Ovary (tissue), 9 donors: Measurements from ENCODE around the gene ARHGEF12. TPM values are rescaled to one million over a fixed set of nuclear protein-coding genes. Genes with fewer than 3 reads are reported as not detected.

Experiments used
- DNase-seq, 5 donors: peaks; one replicate each; pipeline ENCODE4 v3.0.0-alpha.2; 2019 to 2020
- H3K27ac ChIP-seq, 2 donors: fragments of 200-600 bp; one replicate each; pipeline versions ENCODE4 v1.5.1 to v1.8.0; 2019 to 2022
- H3K27me3 ChIP-seq: fragments of 200-600 bp; one replicate; pipeline ENCODE4 v1.8.0; 2022
- H3K36me3 ChIP-seq: fragments of 200-600 bp; sonication (generic); one replicate; pipeline ENCODE4 v1.5.1; 2019
- H3K4me1 ChIP-seq: one replicate; pipeline ENCODE4 v1.8.1; 2013; ENCODE audit warnings: mild to moderate bottlenecking, moderate library complexity; ENCODE audit not compliant: insufficient read depth
- H3K4me3 ChIP-seq: fragments of 200-600 bp; sonication (generic); one replicate; pipeline ENCODE4 v1.5.1; 2017
- H3K9me3 ChIP-seq, 2 donors: fragments of 200-600 bp in 1 of 2; sonication (generic) in 1 of 2; one replicate each; pipeline versions ENCODE4 v1.5.1 to v1.8.1; 2013 to 2019; ENCODE audit warnings: mild to moderate bottlenecking in 1 of 2, moderate library complexity in 1 of 2
- EP300 ChIP-seq: sonication (generic); formaldehyde crosslinking; IDR thresholded peaks from one replicate; pipeline ENCODE4 v1.6.1; 2017; ENCODE audit warnings: antibody characterized with exemption
- POLR2A ChIP-seq: fragments of 450-650 bp; IDR thresholded peaks from one replicate; pipeline ENCODE4 v1.6.1; 2017; ENCODE audit warnings: antibody characterized with exemption, mild to moderate bottlenecking, moderate library complexity
- WGBS, 3 donors: extraction: QIAGEN DNeasy Blood & Tissue Kit in 1 of 3; methylation state at CpG; one replicate each; pipeline versions ENCODE4 v1.1.5 to v1.1.7; 2013 to 2017; 5-methylcytosine and 5-hydroxymethylcytosine counted together
- intact Hi-C, 4 donors: fragments of 100-400 bp; cut with DNase I; formaldehyde crosslinking; loops; one replicate each; pipeline versions ENCODE4 v1.11.0 to v1.15.1; 2022 to 2023
- polyA plus RNA-seq, 2 donors: library from polyadenylated mRNA; stranded (reverse); fragments of 200-250 nt in 1 of 2; fragments of 350-450 nt in 1 of 2; fragmentation: Illumina TruSeq in 1 of 2; extraction: RNeasy Lipid Tissue Mini Kit (QIAGEN cat#74804) in 1 of 2; gene quantifications; one replicate each; pipeline ENCODE4 v1.2.3, GENCODE V29; 2013 to 2014
- total RNA-seq, 7 donors: library from RNA; depleted of rRNA in 2 of 7; stranded (reverse); fragments of >200 nt in 2 of 7; fragmentation: NEBNext Ultra II Directional in 3 of 7; extraction: Animal tissue kit (Norgen Biotek cat#: 25700) in 3 of 7; gene quantifications; one replicate each; pipeline versions ENCODE4 v1.1.0 to v1.2.4, GENCODE V29; 2016 to 2023
- TF ChIP-seq, protein P1 (sequence below), 3 donors: fragments of 450-650 bp in 2 of 3; fragments of 200-600 bp in 1 of 3; IDR thresholded peaks; one replicate each; pipeline versions ENCODE4 v1.5.1 to v1.8.0; 2016 to 2022; ENCODE audit warnings: antibody characterized with exemption in 3 of 3, mild to moderate bottlenecking in 1 of 3
- donor health status: DM: no; HTN: no; CAD: no; lungs with moderate emphysema.
- donor health status: DM: no; HTN: no; CAD: no.
- donor health status: Bipolar disorder and iron deficiency.
- donor health status: DM: yes; HTN: yes; CAD: no.
- donor health status: DM: no; HTN: no; CAD: no.
- donor health status: DM: yes; HTN: yes; CAD: no.

The ARHGEF12 gene
- total and polyA plus RNA-seq, 9 donors: 22.1 to 92.9 (median 69.3) TPM

DNA sequence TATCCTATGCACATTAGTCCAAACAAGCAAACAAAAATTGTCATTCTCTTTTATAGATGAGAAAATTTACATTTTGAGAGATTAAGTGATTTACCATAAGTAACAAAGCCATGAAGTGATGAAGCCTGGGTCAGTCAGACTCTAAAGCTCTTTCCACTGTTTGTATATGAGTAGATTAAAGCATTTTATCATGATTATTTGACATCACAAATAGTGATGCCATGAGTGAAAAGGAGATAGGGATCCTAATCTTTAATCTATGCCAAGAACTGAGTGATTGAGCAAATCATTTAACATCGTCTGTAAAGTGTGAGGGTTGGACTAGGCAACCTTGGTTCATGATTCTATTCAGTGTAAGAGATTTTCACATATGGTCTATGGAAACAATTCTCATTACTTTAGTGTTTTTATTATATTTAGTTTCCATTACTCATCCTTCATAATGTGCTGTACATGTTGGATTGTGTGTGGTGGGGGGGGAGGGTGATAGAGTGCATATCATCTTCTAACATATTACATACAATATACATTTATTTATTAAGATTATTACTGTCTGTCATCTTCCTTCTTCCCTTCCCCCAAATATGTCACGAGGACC lies 50.7 kb downstream of the ARHGEF12 start:
- intact Hi-C loops: no loop called here

DNA sequence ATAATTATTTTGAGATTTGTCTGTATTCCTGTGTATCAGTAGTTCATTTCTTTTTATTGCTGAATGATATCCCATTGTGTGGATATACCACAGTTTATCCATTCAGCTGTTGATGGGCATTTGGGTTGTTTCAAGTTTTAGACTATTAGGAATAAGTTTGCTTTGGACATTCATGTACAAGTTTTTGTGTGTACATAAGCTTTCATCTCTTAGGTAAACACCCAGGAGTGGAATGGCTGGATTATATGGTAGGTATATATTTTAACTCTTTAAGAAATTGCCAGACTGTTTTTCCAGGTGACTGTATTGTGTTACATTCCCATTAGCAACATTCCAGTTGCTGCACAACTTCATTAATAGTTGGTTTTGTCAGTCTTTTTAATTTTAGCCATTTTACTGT lies 52.0 kb downstream of the ARHGEF12 start:
- Histone ChIP-seq H3K36me3 (no peaks in the 10 kb centered on the region), H3K27me3 (no peaks in the 10 kb centered on the region), H3K9me3 (no peaks in the 10 kb centered on the region), H3K4me3 (no peak overlapping the region), H3K27ac (no peak overlapping the region), H3K4me1 (no peaks in the 10 kb centered on the region)
- intact Hi-C loops: no loop called here
- TF ChIP-seq, protein P1, sequence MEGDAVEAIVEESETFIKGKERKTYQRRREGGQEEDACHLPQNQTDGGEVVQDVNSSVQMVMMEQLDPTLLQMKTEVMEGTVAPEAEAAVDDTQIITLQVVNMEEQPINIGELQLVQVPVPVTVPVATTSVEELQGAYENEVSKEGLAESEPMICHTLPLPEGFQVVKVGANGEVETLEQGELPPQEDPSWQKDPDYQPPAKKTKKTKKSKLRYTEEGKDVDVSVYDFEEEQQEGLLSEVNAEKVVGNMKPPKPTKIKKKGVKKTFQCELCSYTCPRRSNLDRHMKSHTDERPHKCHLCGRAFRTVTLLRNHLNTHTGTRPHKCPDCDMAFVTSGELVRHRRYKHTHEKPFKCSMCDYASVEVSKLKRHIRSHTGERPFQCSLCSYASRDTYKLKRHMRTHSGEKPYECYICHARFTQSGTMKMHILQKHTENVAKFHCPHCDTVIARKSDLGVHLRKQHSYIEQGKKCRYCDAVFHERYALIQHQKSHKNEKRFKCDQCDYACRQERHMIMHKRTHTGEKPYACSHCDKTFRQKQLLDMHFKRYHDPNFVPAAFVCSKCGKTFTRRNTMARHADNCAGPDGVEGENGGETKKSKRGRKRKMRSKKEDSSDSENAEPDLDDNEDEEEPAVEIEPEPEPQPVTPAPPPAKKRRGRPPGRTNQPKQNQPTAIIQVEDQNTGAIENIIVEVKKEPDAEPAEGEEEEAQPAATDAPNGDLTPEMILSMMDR (IDR thresholded peaks at IDR 0.05): no peak
- DNase-seq: no peak

More for the DNA sequence above, 50.7 kb downstream of the ARHGEF12 start:
- H3K36me3 ChIP-seq: no peaks in the 10 kb centered on the region
- H3K4me3 ChIP-seq: no peak overlapping the region
- no peaks in the 10 kb centered on the region for H3K27me3 ChIP-seq
- TF ChIP-seq, protein P1 (IDR thresholded peaks at IDR 0.05): no peak
- TF ChIP-seq POLR2A (no peak), EP300 (no peak)
- no peaks in the 10 kb centered on the region for H3K4me1 ChIP-seq
- H3K9me3 ChIP-seq: no peaks in the 10 kb centered on the region
- WGBS, 3 donors: 86 to 92% (median 92%) methylated on average over 2 of the region's 2 CpGs
- H3K27ac ChIP-seq: no peak overlapping the region
- DNase-seq: no peak

DNA sequence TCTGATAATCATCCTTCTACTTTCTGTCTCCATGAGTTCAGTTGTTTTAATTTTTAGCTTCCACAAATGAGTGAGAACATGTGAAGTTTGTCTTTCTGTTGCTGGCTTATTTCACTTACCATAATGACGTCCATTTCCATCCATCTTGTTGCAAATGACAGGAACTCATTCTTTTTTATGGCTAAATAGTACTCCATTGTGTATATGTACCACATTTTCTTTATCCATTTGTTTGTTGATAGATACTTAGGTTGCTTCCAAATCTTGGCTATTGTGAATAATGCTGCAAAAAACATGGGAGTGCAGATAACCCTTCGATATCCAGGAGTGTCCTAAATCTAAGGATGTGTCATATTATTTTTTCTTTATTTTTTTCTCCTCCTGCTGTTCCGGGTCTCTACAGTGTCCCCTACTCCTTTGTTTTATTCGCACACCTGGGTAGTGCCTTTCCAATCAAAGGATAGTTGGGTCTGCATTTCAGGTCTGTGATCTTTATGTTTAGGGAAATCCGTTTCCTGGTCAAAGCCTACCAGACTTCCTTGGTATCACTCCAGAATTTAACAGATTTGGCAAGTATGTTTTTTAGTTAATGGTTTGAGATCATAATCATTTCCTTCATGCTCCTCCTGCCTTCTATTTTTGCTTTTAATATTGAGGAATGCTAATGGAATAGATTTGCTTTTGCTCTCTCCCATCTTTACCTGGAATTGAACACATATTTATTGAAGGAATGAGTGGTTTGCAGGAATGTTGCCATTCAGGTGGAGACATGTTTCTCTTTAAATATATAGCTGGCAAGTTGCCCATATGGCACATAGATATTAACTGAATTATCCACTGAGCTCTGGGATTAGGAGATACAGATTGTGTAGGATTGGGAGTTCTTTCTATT lies 53.7 kb downstream of the ARHGEF12 start:
- H3K27ac ChIP-seq: no peak overlapping the region
- no peak overlapping the region for H3K4me3 ChIP-seq
- 89 to 91% (median 90%) methylated on average over 5 of the region's 5 CpGs for WGBS, 3 donors
- no peaks in the 10 kb centered on the region for H3K36me3 ChIP-seq
- no peak for DNase-seq
- no peaks in the 10 kb centered on the region for H3K9me3 ChIP-seq
- TF ChIP-seq POLR2A (no peak), EP300 (no peak)
- TF ChIP-seq, protein P1 (IDR thresholded peaks at IDR 0.05): no peak
- no peaks in the 10 kb centered on the region for H3K4me1 ChIP-seq
- no peaks in the 10 kb centered on the region for H3K27me3 ChIP-seq
- intact Hi-C loops: no loop called here

DNA sequence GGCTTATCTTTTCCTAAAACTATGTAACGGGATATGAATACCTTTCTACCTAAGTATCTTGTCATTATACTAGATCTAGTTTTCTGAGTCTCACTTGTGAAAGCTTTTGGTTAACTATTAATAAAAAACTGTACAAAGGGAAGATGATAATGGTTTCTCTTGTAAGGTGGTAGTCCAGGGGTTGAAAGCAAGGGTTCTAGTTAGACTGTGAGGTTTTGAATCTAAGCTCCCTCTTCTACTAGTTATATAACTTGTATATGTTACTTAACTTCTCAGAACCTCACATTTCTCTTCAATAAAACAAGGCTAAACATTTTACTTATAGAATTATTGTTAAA lies 54.3 kb downstream of the ARHGEF12 start:
- WGBS, 3 donors: 88 to 100% (median 95%) methylated on average over 1 of the region's 1 CpG
- no peak for DNase-seq
- H3K9me3 ChIP-seq: no peaks in the 10 kb centered on the region
- no peaks in the 10 kb centered on the region for H3K36me3 ChIP-seq
- H3K4me1 ChIP-seq: no peaks in the 10 kb centered on the region
- H3K4me3 ChIP-seq: no peak overlapping the region
- intact Hi-C loops: no loop called here
- no peaks in the 10 kb centered on the region for H3K27me3 ChIP-seq
- TF ChIP-seq EP300 (no peak), POLR2A (no peak)
- TF ChIP-seq, protein P1 (IDR thresholded peaks at IDR 0.05): no peak
- H3K27ac ChIP-seq: no peak overlapping the region
